Measurements from ENCODE around the gene FBP2.

The FBP2 gene

GRCh38 chr9:94577571-94577970 lies 16.1 kb downstream of the FBP2 start (continued):
- TF ChIP-seq ZNF223 (tag by site-specific recombination; IDR thresholded peaks at IDR 0.05) (no peak), ZNF10 (tag by site-specific recombination; IDR thresholded peaks at IDR 0.05) (no peak), ZNF624 (tag by site-specific recombination; IDR thresholded peaks at IDR 0.05) (no peak), HOXC10 (CRISPR knock-in tag; IDR thresholded peaks at IDR 0.05) (no peak), ZSCAN4 (tag by site-specific recombination; IDR thresholded peaks at IDR 0.05) (no peak), ZNF292 (tag by site-specific recombination; IDR thresholded peaks at IDR 0.05; ENCODE audit: borderline replicate concordance, low read depth) (no peak), ZSCAN5A (tag by site-specific recombination; IDR thresholded peaks at IDR 0.05) (no peak), ZNF146 (tag by site-specific recombination; IDR thresholded peaks at IDR 0.05) (no peak)
- TF ChIP-seq, protein P1, sequence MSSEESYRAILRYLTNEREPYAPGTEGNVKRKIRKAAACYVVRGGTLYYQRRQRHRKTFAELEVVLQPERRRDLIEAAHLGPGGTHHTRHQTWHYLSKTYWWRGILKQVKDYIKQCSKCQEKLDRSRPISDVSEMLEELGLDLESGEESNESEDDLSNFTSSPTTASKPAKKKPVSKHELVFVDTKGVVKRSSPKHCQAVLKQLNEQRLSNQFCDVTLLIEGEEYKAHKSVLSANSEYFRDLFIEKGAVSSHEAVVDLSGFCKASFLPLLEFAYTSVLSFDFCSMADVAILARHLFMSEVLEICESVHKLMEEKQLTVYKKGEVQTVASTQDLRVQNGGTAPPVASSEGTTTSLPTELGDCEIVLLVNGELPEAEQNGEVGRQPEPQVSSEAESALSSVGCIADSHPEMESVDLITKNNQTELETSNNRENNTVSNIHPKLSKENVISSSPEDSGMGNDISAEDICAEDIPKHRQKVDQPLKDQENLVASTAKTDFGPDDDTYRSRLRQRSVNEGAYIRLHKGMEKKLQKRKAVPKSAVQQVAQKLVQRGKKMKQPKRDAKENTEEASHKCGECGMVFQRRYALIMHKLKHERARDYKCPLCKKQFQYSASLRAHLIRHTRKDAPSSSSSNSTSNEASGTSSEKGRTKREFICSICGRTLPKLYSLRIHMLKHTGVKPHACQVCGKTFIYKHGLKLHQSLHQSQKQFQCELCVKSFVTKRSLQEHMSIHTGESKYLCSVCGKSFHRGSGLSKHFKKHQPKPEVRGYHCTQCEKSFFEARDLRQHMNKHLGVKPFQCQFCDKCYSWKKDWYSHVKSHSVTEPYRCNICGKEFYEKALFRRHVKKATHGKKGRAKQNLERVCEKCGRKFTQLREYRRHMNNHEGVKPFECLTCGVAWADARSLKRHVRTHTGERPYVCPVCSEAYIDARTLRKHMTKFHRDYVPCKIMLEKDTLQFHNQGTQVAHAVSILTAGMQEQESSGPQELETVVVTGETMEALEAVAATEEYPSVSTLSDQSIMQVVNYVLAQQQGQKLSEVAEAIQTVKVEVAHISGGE (tag by site-specific recombination; conservative IDR thresholded peaks at IDR 0.05; ENCODE audit: low read depth) = no peak

GRCh38 chr9:94577036-94577435 lies 16.6 kb downstream of the FBP2 start:
- Histone ChIP-seq H3K4me1 (ENCODE audit: control insufficient read depth, insufficient read depth, low read length) (no peaks in the 10 kb centered on the region), H3K9me3 (ENCODE audit: control insufficient read depth, insufficient read depth, low read depth, low read length) (no peaks in the 10 kb centered on the region), H3K27ac (ENCODE audit: extremely low read depth, low read depth, low read length) (no peak overlapping the region), H3K4me3 (ENCODE audit: low read depth, low read length) (no peak overlapping the region), H3K36me3 (ENCODE audit: control insufficient read depth in 2 of 2, insufficient read depth in 1 of 2, low read length in 2 of 2) (no peaks in the 10 kb centered on the region)
- ChIA-PET CTCF (interaction anchor here (0.6 kb wide), 1 partner anchor 19 kb away, joined by 4 read pairs; no protein-coding TSS in a partner anchor), POLR2A (no interaction called here)
- no peak for TF ChIP-seq ZNF16 (tag by site-specific recombination; IDR thresholded peaks at IDR 0.05; ENCODE audit: low read depth)
- TF ChIP-seq ZNF513 (tag by site-specific recombination; IDR thresholded peaks at IDR 0.05) = no peak
- no peak for TF ChIP-seq ZNF677 (tag by site-specific recombination; IDR thresholded peaks at IDR 0.05)
- TF ChIP-seq ZFHX2 (tag by site-specific recombination; conservative IDR thresholded peaks at IDR 0.05) = no peak
- no peak for TF ChIP-seq ZNF707 (tag by site-specific recombination; IDR thresholded peaks at IDR 0.05)
- no peak for TF ChIP-seq WT1 (tag by site-specific recombination; IDR thresholded peaks at IDR 0.05)
- TF ChIP-seq ZNF324 (tag by site-specific recombination; IDR thresholded peaks at IDR 0.05) = no peak
- TF ChIP-seq ZNF350 (tag by site-specific recombination; IDR thresholded peaks at IDR 0.05) = no peak
- no peak for TF ChIP-seq ZNF214 (tag by site-specific recombination; IDR thresholded peaks at IDR 0.05; ENCODE audit: borderline replicate concordance)
- TF ChIP-seq, protein P2, sequence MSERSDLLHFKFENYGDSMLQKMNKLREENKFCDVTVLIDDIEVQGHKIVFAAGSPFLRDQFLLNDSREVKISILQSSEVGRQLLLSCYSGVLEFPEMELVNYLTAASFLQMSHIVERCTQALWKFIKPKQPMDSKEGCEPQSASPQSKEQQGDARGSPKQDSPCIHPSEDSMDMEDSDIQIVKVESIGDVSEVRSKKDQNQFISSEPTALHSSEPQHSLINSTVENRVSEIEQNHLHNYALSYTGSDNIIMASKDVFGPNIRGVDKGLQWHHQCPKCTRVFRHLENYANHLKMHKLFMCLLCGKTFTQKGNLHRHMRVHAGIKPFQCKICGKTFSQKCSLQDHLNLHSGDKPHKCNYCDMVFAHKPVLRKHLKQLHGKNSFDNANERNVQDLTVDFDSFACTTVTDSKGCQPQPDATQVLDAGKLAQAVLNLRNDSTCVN (tag by site-specific recombination; optimal IDR thresholded peaks at IDR 0.05) = no peak
- no peak for TF ChIP-seq MZF1 (tag by site-specific recombination; IDR thresholded peaks at IDR 0.05; ENCODE audit: borderline replicate concordance)
- no peak for TF ChIP-seq ZNF292 (tag by site-specific recombination; IDR thresholded peaks at IDR 0.05; ENCODE audit: borderline replicate concordance, low read depth)
- no peak for TF ChIP-seq CTCF (tag by site-specific recombination; IDR thresholded peaks at IDR 0.05)
- TF ChIP-seq SETDB1 (IDR thresholded peaks at IDR 0.05; ENCODE audit: insufficient read length, low read length) = no peak
